Stimulated activated naive CD4-positive, alpha-beta T cell treated with Interleukin-2 at 50 U/mL for 16 hours (primary cell): Measurements from ENCODE around the gene MVK.

ENCODE experiments used
- DNase-seq: peaks from one replicate; lab custom pipeline; 2025; lab: John Stamatoyannopoulos, UW

The MVK gene

DNA sequence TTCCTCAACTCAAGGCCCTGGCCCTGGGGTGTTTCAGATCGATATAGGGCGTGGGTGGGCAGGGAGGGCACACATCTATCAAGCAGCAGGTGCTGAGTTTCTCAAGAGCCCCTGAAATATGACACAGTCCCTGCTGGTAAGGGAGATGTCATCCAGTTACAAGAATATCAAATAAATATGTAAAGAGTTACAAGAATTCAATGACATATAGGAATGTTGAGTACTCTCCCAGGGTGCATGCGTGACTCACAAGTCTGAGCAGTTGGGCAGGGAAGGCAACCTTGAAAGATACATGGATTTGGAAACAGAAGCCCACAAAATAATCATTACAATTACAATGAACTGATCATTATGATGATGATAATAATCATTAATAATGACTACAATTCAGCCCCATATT is 35.2 kb downstream of the MVK start:
- no peak for DNase-seq

GRCh38 chr12:109609342-109609741 is 35.7 kb downstream of the MVK start:
- DNase-seq: no peak

DNA sequence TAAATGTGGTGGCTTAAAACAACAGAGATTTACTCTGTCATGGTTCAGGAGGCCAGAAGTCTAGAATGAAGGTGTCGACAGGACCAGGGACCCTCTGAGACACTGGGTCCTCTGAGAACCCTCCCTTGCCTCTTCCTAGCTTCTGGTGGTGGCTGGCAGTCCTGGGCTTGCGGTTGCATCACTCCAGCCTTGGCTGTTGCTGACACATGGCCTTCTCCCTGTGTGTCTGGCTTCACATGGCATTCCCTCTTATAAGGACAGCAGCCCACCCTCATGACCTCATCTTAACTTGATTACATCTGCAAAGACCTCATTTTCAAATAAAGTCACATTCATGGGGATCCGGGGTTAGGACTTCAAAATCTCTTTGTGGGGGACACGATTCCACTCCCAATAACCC is 36.9 kb downstream of the MVK start:
- no peak for DNase-seq

DNA sequence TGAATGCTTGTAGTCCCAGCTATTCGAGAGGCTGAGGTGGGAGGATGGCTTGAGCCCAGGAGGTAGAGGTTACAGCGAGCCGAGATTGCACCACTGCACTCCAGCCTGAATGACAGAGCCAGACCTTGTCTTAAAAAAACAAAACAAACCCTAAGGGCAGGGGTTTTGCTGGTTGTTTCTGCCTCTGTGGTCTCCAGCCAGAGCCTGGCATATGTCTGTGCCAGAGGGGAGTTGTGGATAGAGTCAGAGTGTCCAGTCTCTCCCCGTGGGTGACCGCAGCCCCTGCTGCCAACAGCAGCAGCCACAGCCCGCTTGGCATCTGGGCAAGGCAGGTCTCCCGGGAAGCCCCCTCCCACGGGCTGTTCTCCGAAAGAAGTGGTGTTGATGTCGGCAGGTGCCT is 37.6 kb downstream of the MVK start:
- DNase-seq: no peak

DNA sequence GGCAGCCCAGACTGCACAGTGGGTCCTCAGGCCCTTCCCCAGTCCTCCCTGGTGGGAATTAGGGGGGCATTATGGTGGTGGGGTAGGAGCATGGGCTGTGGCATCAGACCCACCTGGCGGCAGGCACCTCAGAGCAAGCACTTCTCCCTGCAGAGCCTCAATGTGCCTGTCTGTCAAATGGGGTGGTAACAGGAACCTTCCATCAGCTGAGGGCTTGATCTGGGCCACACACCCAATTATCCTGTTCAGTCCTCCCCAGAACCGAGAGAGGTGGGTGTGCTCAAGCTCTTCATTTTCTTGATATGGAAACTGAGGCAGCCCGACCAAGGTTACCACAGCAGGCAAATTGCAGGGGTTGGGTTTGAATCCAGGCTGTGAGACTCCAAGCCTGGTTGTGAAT is 38.4 kb downstream of the MVK start:
- DNase-seq: no peak

GRCh38 chr12:109612975-109613502 is 39.4 kb downstream of the MVK start:
- no peak for DNase-seq

DNA sequence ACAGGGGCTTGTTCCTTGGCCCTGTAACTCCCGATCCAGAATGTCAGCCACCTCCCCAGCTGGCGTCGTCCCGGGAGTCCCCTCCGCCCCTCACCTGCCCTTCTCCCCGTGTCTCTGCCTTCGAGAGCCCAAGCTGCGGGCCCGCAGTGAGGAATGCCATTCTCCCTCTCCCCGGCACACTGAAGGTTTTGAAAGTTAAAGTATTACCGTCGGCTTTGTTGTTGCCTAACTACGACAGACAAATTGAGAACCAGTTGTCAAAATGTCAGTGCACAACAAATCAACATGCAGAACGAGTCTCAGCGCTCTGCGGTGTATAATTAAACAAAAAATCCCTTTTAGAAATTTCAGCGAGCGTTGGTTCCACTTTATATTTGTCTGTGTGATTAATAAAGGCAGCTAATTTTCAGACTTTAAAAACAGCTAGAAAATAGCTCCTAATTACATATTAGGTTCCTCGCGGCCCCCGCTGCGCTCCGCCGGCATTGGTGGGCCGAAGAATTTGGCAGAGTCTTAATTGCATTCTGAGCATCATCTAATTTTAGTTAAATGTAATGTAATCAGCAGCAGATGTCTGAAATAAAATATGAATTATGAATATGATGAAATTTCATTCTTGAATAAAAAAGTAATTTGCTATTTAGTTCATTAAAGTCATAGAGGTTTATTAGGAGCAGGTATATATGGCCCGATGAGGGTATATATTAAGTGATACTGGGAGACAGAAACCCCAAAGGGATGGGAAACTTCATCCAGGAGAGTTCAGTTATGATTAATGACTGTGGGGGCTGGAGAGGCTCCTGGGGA is 40.3 kb downstream of the MVK start:
- DNase-seq: no peak

DNA sequence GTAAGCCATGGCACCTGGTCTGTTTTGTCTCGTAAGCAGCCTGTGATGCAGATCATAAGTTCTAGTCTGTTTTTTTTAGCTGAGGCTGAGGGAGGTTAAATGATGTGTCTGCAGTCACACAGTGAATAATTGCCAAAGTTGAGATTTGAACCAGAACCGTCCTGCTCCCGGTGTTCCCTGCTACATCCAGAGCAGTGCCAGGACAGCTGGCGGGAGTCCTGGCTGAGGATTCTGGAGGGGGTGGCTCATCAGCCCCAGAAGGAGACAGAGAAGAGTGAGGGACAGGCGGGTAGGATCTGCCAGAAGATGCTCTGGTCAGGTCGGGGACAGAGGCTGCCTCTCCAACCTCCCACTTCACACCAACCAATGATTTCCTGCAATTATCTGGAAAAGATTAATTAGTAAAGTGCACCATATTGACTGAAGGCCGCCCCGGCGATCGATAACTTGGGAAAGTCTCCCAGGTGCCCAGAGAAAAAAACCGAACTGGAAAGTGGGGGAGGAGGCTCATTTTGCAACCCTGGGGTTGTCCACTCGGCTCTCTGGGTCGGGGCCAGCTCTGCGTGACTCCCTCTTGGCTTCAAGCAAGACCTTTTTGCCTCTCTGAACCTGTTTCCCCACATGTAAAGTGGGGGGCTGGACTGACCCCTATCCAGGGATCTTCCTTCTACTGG is 42.1 kb downstream of the MVK start:
- DNase-seq: no peak

- DNase-seq: no peak
Observed at GRCh38 chr12:109617491-109617890, 43.9 kb downstream of the MVK start.

DNA sequence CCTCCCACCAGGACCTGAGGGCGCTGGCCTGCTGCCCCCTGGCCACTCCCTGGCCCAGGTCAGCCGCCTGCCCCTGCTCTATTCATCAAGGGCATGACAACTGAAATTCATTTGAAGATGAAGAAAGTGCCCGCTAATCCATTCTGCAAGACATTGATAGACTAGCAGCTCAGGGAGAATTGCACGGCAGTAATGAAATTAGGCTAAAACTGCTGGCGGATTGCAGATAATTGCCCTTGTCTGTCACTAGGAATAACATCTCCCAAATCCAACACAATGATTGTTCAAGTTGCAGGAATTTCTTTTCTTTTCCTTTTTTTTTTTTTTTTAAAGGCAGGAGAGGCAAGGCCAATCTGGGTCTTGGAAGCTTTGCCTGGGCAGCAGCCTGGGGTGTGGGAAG is 44.5 kb downstream of the MVK start:
- no peak for DNase-seq

DNA sequence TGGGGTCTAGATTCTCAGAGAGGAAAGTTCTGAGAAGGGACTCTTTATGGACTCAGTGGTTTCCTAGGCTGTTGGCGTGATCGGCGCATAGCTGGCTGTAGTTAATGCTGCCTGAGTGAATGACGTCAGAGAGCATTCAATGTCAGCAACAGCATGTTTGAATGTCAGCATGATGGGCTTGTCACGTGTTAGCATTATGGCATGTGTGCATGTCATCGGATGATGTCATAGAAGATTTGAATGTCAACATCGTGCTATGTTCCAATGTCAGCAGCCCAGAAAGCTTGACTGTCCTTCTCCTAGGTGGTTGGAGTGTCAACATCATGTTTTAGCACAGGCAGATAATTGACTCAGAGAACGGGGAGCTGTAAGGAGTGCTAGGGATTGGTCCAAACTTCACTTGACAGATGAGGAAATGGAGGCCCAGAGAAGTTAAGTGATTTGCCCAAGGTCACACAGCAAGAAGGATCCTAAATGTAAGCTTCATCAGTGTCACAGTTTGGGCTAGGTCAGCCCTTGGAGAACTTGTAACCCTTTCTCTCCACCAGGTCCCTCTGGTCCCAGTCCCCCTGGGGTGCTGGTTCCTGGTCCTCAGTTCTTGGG is 45.5 kb downstream of the MVK start:
- DNase-seq: no peak

DNA sequence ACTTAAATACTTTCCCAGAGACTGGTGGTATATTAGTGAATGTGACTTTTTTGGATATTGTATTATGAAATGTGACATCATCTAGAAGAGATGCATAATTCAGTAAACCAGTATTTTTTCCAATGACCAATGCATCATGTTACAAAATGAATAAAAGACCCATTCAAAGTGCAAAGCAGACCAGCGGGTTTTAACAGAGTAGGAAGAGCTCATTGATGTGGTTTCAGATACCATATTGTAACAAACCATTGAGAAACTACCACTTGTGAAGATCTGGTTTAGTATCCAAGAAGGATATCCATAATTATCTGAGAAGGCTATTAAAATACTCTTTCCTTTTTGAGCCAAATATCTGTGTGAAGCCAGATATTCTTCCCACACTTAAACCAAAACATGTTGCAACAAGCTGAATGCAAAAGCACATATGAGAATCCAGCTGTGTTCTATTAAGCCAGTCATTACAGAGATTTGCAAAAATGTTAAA is 47.7 kb downstream of the MVK start:
- DNase-seq: no peak

- DNase-seq: no peak
Observed at GRCh38 chr12:109621901-109622364, 48.3 kb downstream of the MVK start.

- no peak for DNase-seq
Observed at GRCh38 chr12:109624467-109624866, 50.9 kb downstream of the MVK start.

DNA sequence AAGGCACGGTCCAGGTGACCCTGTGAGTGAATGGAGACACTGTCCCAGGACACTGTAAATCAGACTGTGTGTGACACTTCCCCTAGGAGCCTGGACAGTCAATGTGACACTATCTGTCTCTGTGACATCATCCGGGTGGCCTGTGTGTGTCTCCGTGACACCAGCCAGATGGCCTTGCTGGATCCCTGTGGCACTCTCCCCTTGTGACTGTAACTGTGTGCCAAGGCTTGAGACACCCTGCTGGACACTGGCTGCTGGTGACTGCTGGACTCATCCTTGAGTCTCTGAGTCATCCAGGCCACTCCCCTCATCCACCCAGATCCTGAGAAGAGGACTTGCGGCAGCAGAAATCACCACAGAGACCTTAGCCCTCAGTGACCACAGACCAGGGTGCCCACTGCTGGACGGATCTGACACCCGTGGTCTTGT is 51.6 kb downstream of the MVK start:
- DNase-seq: no peak

- DNase-seq: no peak
Observed at GRCh38 chr12:109625749-109626377, 52.3 kb downstream of the MVK start.

- no peak for DNase-seq
Observed at GRCh38 chr12:109626378-109627115, 53.0 kb downstream of the MVK start.

- DNase-seq: no peak
Observed at GRCh38 chr12:109627633-109628032, 54.0 kb downstream of the MVK start.

- no peak for DNase-seq
Observed at GRCh38 chr12:109630107-109630506, 56.5 kb downstream of the MVK start.

- no peak for DNase-seq
Observed at GRCh38 chr12:109630815-109631214, 57.2 kb downstream of the MVK start.

DNA sequence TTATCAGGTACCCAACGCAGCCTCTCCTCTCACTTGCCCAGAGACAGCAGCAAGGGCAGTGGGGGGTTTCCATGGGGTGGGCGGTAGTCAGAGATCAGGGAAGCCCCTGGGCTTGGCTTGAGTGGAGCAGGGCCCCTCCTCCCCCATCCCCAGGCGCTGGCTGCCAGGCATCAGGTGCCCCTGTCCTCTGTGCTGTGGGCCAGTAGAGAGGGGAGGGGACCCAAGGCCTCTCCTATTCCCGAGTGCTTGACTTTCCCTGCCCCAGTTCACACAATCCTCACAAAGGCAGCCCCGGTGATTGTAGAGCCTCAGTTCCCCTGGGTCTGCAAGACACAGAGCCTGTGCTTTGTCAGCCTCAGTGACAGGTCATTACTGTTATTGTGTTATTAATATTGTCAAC is 57.7 kb downstream of the MVK start:
- DNase-seq: no peak

DNA sequence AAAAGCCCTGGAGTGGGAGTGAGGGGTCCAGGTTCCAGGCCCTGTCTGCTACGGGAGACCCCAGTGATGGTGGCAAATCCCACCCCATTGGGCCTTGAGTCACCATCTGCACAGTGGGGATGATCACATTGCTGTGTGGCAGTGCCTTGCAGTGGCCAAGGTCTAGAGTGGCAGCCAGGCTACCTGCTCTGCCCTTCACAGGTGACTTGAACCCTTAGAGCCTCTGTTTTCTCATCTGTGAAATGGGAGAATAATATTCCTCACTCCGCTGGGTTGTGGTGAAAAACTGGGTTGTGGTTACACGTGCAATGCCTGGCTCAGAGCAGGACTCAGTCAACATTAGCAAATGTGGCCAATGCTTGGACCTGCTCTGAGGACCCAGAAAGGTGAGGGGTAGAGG is 58.2 kb downstream of the MVK start:
- no peak for DNase-seq
